ENCODE results near the gene SND1. TPM values are rescaled to one million over a fixed set of nuclear protein-coding genes. Genes with fewer than 3 reads are reported as not detected.

The SND1 gene
- total RNA-seq, 2 donors from 2014 or later, result 91.0 to 111 TPM

DNA sequence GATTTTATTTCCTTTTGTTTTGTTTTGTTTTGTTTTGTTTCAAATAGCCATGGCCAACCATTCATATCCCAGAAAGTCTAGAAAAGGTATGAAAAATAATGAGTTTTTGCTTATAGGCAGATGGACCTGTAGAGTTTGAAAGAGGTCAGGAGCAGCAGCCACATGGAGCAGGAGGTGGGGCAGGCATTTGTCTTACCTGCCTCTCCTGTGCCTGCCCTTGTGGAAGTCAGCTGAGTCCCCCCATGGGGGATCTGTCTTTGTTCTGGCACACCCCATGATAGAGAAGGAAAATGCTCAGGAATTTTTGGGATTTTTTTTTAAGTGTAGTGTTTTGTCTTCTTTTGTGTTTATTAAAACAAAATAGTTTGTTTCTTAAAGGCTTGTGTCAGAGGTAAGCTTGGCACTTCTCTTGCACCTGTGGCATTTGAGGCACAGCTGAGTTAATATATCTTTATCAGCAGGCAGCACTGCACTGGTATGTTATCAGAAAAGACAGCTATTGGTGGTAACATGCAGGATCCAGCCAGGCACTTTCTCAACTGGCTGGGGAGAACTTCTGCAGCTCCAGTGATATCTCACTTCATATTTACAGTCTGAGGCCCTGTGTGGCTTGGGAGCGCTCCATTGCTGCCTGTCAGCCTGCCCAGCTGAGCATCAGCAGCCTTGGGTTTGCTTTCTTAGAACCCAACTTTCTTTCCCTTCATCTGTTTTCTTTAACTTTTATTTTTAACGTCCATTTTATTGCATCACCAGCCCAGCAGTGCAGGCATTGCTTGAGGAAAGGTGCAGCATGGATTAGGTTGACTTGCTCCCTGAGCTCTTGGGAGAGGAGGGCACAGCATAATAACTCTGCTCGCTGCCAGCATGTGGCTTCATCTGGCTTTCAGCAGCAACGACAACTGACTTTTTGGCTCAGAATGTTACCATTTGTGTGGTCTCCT is 334.9 kb downstream of the SND1 start:
- Histone ChIP-seq H3K27me3 (replicated peaks; ENCODE audit: insufficient read depth) (no peaks in the 10 kb centered on the region), H3K36me3 (peaks cover 4% of the 10 kb centered on the region), H3K9me3 (no peaks in the 10 kb centered on the region), H3K27ac (no peak overlapping the region), H3K4me3 (no peak overlapping the region), H3K4me1 (ENCODE audit: control insufficient read depth in 1 of 2, low read depth in 2 of 2) (peaks cover 0 to 17% of the 10 kb centered on the region in 2 donors)
- DNase-seq (ENCODE audit: low spot score) (no peak), ATAC-seq (ENCODE audit: insufficient number of reproducible peaks, low FRiP score, low read depth) (peak; percentile 15)
- TF ChIP-seq, protein P1, sequence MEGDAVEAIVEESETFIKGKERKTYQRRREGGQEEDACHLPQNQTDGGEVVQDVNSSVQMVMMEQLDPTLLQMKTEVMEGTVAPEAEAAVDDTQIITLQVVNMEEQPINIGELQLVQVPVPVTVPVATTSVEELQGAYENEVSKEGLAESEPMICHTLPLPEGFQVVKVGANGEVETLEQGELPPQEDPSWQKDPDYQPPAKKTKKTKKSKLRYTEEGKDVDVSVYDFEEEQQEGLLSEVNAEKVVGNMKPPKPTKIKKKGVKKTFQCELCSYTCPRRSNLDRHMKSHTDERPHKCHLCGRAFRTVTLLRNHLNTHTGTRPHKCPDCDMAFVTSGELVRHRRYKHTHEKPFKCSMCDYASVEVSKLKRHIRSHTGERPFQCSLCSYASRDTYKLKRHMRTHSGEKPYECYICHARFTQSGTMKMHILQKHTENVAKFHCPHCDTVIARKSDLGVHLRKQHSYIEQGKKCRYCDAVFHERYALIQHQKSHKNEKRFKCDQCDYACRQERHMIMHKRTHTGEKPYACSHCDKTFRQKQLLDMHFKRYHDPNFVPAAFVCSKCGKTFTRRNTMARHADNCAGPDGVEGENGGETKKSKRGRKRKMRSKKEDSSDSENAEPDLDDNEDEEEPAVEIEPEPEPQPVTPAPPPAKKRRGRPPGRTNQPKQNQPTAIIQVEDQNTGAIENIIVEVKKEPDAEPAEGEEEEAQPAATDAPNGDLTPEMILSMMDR (IDR thresholded peaks at IDR 0.05), result no peak

- Histone ChIP-seq H3K36me3 (peaks cover 5% of the 10 kb centered on the region), H3K4me3 (no peak overlapping the region), H3K27ac (no peak overlapping the region), H3K9me3 (no peaks in the 10 kb centered on the region), H3K27me3 (replicated peaks; ENCODE audit: insufficient read depth) (no peaks in the 10 kb centered on the region), H3K4me1 (ENCODE audit: control insufficient read depth in 1 of 2, low read depth in 2 of 2) (peaks cover 0 to 17% of the 10 kb centered on the region in 2 donors)
- no peak for ATAC-seq (ENCODE audit: insufficient number of reproducible peaks, low FRiP score, low read depth)
- no peak for DNase-seq (ENCODE audit: low spot score)
- TF ChIP-seq, protein P1 (IDR thresholded peaks at IDR 0.05), result no peak
Measured at GRCh38 chr7:127988751-127989150, 336.8 kb downstream of the SND1 start.

GRCh38 chr7:127993317-127993716 is 341.3 kb downstream of the SND1 start:
- H3K36me3 ChIP-seq, result peaks cover 5% of the 10 kb centered on the region
- no peak for ATAC-seq (ENCODE audit: insufficient number of reproducible peaks, low FRiP score, low read depth)
- H3K4me1 ChIP-seq (ENCODE audit: control insufficient read depth in 1 of 2, low read depth in 2 of 2), result peaks cover 3 to 21% of the 10 kb centered on the region in 2 donors
- no peaks in the 10 kb centered on the region for H3K27me3 ChIP-seq (replicated peaks; ENCODE audit: insufficient read depth)
- H3K4me3 ChIP-seq, result no peak overlapping the region
- TF ChIP-seq, protein P1 (IDR thresholded peaks at IDR 0.05), result no peak
- no peak for DNase-seq (ENCODE audit: low spot score)
- H3K9me3 ChIP-seq, result no peaks in the 10 kb centered on the region
- no peak overlapping the region for H3K27ac ChIP-seq

DNA sequence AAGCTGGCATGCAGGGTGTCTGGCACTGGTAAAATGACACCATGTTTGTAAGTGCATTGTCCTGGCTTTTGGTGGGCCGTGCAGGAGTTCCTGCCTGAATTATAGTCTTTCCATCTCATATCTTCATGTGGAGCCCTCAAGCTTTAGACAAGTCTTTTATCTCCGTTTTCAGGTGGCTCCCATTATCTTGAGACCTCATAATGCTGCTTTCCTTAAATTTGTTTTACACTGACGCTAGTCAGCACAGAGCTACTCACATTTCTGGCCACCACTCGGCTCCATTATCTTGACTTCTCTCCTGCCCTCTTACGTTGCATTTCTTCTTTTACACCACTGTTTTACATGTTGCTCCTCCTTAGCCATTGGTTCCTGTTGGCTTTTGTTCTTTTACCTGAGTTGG is 342.0 kb downstream of the SND1 start:
- Histone ChIP-seq H3K27ac (no peak overlapping the region), H3K27me3 (replicated peaks; ENCODE audit: insufficient read depth) (no peaks in the 10 kb centered on the region), H3K9me3 (no peaks in the 10 kb centered on the region), H3K4me3 (no peak overlapping the region), H3K4me1 (ENCODE audit: control insufficient read depth in 1 of 2, low read depth in 2 of 2) (peaks cover 3 to 21% of the 10 kb centered on the region in 2 donors), H3K36me3 (peaks cover 5% of the 10 kb centered on the region)
- no peak for ATAC-seq (ENCODE audit: insufficient number of reproducible peaks, low FRiP score, low read depth)
- no peak for DNase-seq (ENCODE audit: low spot score)
- TF ChIP-seq, protein P1 (IDR thresholded peaks at IDR 0.05), result no peak

DNA sequence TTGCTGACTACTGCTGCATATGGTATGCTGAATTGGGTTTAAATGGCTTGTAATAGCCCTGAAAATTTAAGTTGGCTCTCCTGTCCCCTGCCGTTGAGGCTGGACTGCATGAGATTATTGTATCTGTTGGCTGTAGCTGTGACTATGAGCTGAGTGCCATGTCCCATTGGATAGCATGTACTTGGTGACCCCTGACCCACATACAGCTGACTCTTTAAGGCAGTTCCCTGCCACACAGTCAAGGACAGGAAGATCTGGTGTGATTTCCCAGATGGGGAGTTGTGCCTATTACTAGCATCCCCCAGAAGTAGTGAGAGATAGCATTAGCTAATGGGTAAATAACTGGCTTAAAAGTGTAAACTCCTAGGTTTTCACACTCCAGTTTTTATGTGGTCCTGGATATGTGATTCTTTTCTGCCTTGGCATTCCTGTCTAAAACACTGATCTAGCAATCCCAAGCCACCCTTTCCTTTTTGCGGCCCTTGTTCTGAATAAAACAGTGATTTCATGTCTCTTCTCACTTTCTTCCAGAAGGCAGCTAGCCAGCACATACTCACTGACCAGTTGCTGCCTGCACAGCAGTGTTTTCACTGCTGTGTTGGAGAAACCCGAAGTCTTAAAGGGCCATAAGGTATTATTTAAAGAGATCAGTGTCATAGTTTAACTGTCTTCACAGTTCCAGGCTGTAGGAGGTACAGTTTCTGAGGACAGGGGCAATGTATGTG is 343.3 kb downstream of the SND1 start:
- peak; percentile 47 for ATAC-seq (ENCODE audit: insufficient number of reproducible peaks, low FRiP score, low read depth)
- Histone ChIP-seq H3K27me3 (replicated peaks; ENCODE audit: insufficient read depth) (no peaks in the 10 kb centered on the region), H3K4me1 (ENCODE audit: control insufficient read depth in 1 of 2, low read depth in 2 of 2) (peaks cover 3 to 21% of the 10 kb centered on the region in 2 donors), H3K36me3 (peaks cover 5% of the 10 kb centered on the region), H3K9me3 (no peaks in the 10 kb centered on the region), H3K4me3 (no peak overlapping the region), H3K27ac (peak overlapping the region; percentile 1 to 6)
- TF ChIP-seq, protein P1 (IDR thresholded peaks at IDR 0.05), result no peak
- DNase-seq (ENCODE audit: low spot score), result no peak
